OCI-LY7 (cell line): ENCODE results near the gene FGF11.

Experiments used
- CTCF ChIP-seq: fragments of 200-600 bp; sonication (generic); conservative IDR thresholded peaks from 2 replicates; pipeline ENCODE4 v1.5.1; 2014; ENCODE audit warnings: mild to moderate bottlenecking, antibody characterized with exemption, low read length, moderate library complexity, mixed read lengths
- EZH2phosphoT487 ChIP-seq: fragments of 200-600 bp; sonication (generic); IDR thresholded peaks from 2 replicates; pipeline ENCODE4 v1.6.1; 2018; ENCODE audit warnings: low read depth, borderline replicate concordance, mild to moderate bottlenecking, mixed run types, antibody characterized with exemption, low read length, moderate library complexity, mixed read lengths

- TF ChIP-seq CTCF (no peak), EZH2phosphoT487 (no peak)
Observed at GRCh38 chr17:7418472-7419152, 20.7 kb upstream of the FGF11 start.
